Neural progenitor cell (in vitro differentiated cells): ENCODE results near the gene HUS1. TPM values are rescaled to one million over a fixed set of nuclear protein-coding genes. Genes with fewer than 3 reads are reported as not detected.

Experiments
- DNase-seq: peaks from one replicate; pipeline ENCODE4 v3.0.0-alpha.2; 2016; ENCODE audit warnings: low spot score
- H2AFZ ChIP-seq: fragments of 200-600 bp; sonication (generic); replicated peaks from 2 replicates; pipeline ENCODE4 v1.6.1; 2016; ENCODE audit warnings: antibody characterized with exemption
- H3F3A ChIP-seq: fragments of 200-600 bp; sonication (generic); 2 replicates; pipeline ENCODE4 v1.6.1; 2016; ENCODE audit warnings: antibody characterized with exemption, low read depth
- H3K27ac ChIP-seq: fragments of 200-600 bp; sonication (generic); 2 replicates; pipeline ENCODE4 v1.5.1; 2016; ENCODE audit warnings: mild to moderate bottlenecking
- H3K27me3 ChIP-seq: fragments of 200-600 bp; sonication (generic); 2 replicates; pipeline ENCODE4 v1.6.1; 2016; ENCODE audit warnings: mild to moderate bottlenecking, moderate library complexity
- H3K36me3 ChIP-seq: fragments of 200-600 bp; sonication (generic); 2 replicates; pipeline ENCODE4 v1.5.1; 2016
- H3K4me1 ChIP-seq: fragments of 200-600 bp; sonication (generic); 2 replicates; pipeline ENCODE4 v1.6.1; 2016; ENCODE audit warnings: mixed run types
- H3K4me2 ChIP-seq: fragments of 200-600 bp; sonication (generic); 2 replicates; pipeline ENCODE4 v1.6.1; 2016
- H3K4me3 ChIP-seq: fragments of 200-600 bp; sonication (generic); 2 replicates; pipeline ENCODE4 v1.5.1; 2016
- H3K79me2 ChIP-seq: fragments of 200-600 bp; sonication (generic); 2 replicates; pipeline ENCODE4 v1.6.1; 2016; ENCODE audit warnings: low read depth
- H3K9ac ChIP-seq: fragments of 200-600 bp; sonication (generic); 2 replicates; pipeline ENCODE4 v1.6.1; 2016
- H3K9me3 ChIP-seq: fragments of 200-600 bp; sonication (generic); 2 replicates; pipeline ENCODE4 v1.5.1; 2016; ENCODE audit warnings: low read depth
- H4K20me1 ChIP-seq: fragments of 200-600 bp; sonication (generic); 2 replicates; pipeline ENCODE4 v1.6.1; 2016; ENCODE audit warnings: low read depth
- H3K27ac Mint-ChIP-seq: 3 replicates; pipeline ENCODE4 v1.8.0; 2021; ENCODE audit warnings: mixed read lengths
- H3K27me3 Mint-ChIP-seq: 2 replicates; pipeline ENCODE4 v1.8.0; 2022; ENCODE audit warnings: low read depth, mild to moderate bottlenecking, inconsistent platforms, moderate library complexity, mixed read lengths; ENCODE audit not compliant: insufficient read depth
- H3K36me3 Mint-ChIP-seq: 3 replicates; pipeline ENCODE4 v1.8.0; 2021; ENCODE audit warnings: mixed read lengths
- H3K4me1 Mint-ChIP-seq: 3 replicates; pipeline ENCODE4 v1.8.0; 2021; ENCODE audit warnings: mixed read lengths
- H3K4me3 Mint-ChIP-seq: 3 replicates; pipeline ENCODE4 v1.8.0; 2021; ENCODE audit warnings: mild to moderate bottlenecking, moderate library complexity, mixed read lengths
- H3K9me3 Mint-ChIP-seq: 3 replicates; pipeline ENCODE4 v1.8.0; 2020; ENCODE audit warnings: mixed read lengths
- CTCF ChIP-seq: fragments of 200-600 bp; sonication (generic); IDR thresholded peaks from 2 replicates; pipeline ENCODE4 v1.5.1; 2017; ENCODE audit warnings: antibody characterized with exemption, mild to moderate bottlenecking
- EZH2 ChIP-seq: fragments of 200-600 bp; sonication (generic); IDR thresholded peaks from 2 replicates; pipeline ENCODE4 v1.6.1; 2017; ENCODE audit warnings: antibody characterized with exemption, mild to moderate bottlenecking, moderate library complexity
- EZH2phosphoT487 ChIP-seq: fragments of 200-600 bp; sonication (generic); IDR thresholded peaks from 2 replicates; pipeline ENCODE4 v1.6.1; 2017; ENCODE audit warnings: antibody characterized with exemption
- total RNA-seq: library from RNA; depleted of rRNA; stranded (reverse); fragments of >200 nt; gene quantifications from 2 replicates; pipeline ENCODE4 v1.2.3, GENCODE V29; 2015; ENCODE audit warnings: low replicate concordance

The HUS1 gene
- total RNA-seq, 1 donor from 2014 or later, result 48.7 TPM

GRCh38 chr7:47978790-47979144, 648 bp downstream of the HUS1 start:
- Histone ChIP-seq H3K4me1 (peaks cover 16% of the 10 kb centered on the region), H4K20me1 (peaks cover 6% of the 10 kb centered on the region), H3K27ac (peak overlapping the region; percentile 99), H3K4me2 (peak overlapping the region; percentile 99), H3F3A (peaks cover 33% of the 10 kb centered on the region), H3K36me3 (peaks cover 22% of the 10 kb centered on the region), H2AFZ (no peak overlapping the region), H3K79me2 (peaks cover 22% of the 10 kb centered on the region), H3K27me3 (no peaks in the 10 kb centered on the region), H3K4me3 (peak overlapping the region; percentile 89), H3K9me3 (no peaks in the 10 kb centered on the region), H3K9ac (peak overlapping the region; percentile 52)
- DNase-seq, result no peak
- Mint-ChIP-seq H3K4me1 (peaks cover 18% of the 10 kb centered on the region), H3K36me3 (peaks cover 16% of the 10 kb centered on the region), H3K9me3 (no peaks in the 10 kb centered on the region), H3K27ac (no peak overlapping the region), H3K4me3 (peak overlapping the region; percentile 93), H3K27me3 (no peaks in the 10 kb centered on the region)
- TF ChIP-seq EZH2phosphoT487 (no peak), CTCF (no peak)

GRCh38 chr7:47973739-47974138, 5.7 kb downstream of the HUS1 start:
- H3K4me3 ChIP-seq, result no peak overlapping the region
- peaks cover 22% of the 10 kb centered on the region for H3K36me3 ChIP-seq
- H3K4me2 ChIP-seq, result no peak overlapping the region
- no peak overlapping the region for H3K27ac ChIP-seq
- no peaks in the 10 kb centered on the region for H3K9me3 ChIP-seq
- H3K9me3 Mint-ChIP-seq, result no peaks in the 10 kb centered on the region
- no peak overlapping the region for H2AFZ ChIP-seq
- H4K20me1 ChIP-seq, result peaks cover 5% of the 10 kb centered on the region
- H3K4me3 Mint-ChIP-seq, result no peak overlapping the region
- no peak overlapping the region for H3K27ac Mint-ChIP-seq
- no peaks in the 10 kb centered on the region for H3K27me3 ChIP-seq
- H3F3A ChIP-seq, result peaks cover 8% of the 10 kb centered on the region
- no peak for DNase-seq
- peaks cover 30% of the 10 kb centered on the region for H3K36me3 Mint-ChIP-seq
- H3K4me1 Mint-ChIP-seq, result peaks cover 21% of the 10 kb centered on the region
- no peak overlapping the region for H3K9ac ChIP-seq
- no peaks in the 10 kb centered on the region for H3K27me3 Mint-ChIP-seq
- H3K4me1 ChIP-seq, result peaks cover 14% of the 10 kb centered on the region
- no peak for TF ChIP-seq EZH2phosphoT487
- no peak for TF ChIP-seq EZH2
- no peak for TF ChIP-seq CTCF
- peaks cover 19% of the 10 kb centered on the region for H3K79me2 ChIP-seq

- Histone ChIP-seq H3F3A (no peaks in the 10 kb centered on the region), H3K79me2 (peaks cover 10% of the 10 kb centered on the region), H3K9me3 (no peaks in the 10 kb centered on the region), H3K4me1 (peaks cover 11% of the 10 kb centered on the region), H3K4me3 (no peak overlapping the region), H3K36me3 (peaks cover 9% of the 10 kb centered on the region), H2AFZ (no peak overlapping the region), H3K27ac (no peak overlapping the region), H3K9ac (no peak overlapping the region), H3K27me3 (no peaks in the 10 kb centered on the region), H4K20me1 (no peaks in the 10 kb centered on the region), H3K4me2 (no peak overlapping the region)
- Mint-ChIP-seq H3K4me1 (peaks cover 12% of the 10 kb centered on the region), H3K27me3 (no peaks in the 10 kb centered on the region), H3K36me3 (peaks cover 35% of the 10 kb centered on the region), H3K4me3 (no peak overlapping the region), H3K27ac (no peak overlapping the region), H3K9me3 (no peaks in the 10 kb centered on the region)
- TF ChIP-seq EZH2, result no peak
- no peak for TF ChIP-seq EZH2phosphoT487
- no peak for TF ChIP-seq CTCF
- no peak for DNase-seq
These were observed 8.7 kb downstream of the HUS1 start for GRCh38 chr7:47970761-47971160.
